Body of pancreas (tissue), 4 donors: ENCODE results near the gene GAL3ST1. TPM values are rescaled to one million over a fixed set of nuclear protein-coding genes. Genes with fewer than 3 reads are reported as not detected.
"Not testable (repeated sequence)": the region's sequence is repeated elsewhere in the genome, so short reads cannot be mapped to it uniquely, and the experiment has no call there.

Source experiments
- ATAC-seq: fragments of 150-250 bp; one replicate; pipeline ENCODE4 v1.9.1; 2016
- DNase-seq, 4 donors: peaks; one replicate each; pipeline ENCODE4 v3.0.0-alpha.2; 2019
- H3K27ac ChIP-seq, 4 donors: fragments of 200-600 bp; sonication (generic); 1 replicate in 3 of 4; 2 replicates in 1 of 4; pipeline versions ENCODE4 v1.5.1 to v1.6.1; 2016 to 2019; ENCODE audit warnings: mild to moderate bottlenecking in 1 of 4, mixed read lengths in 1 of 4, moderate library complexity in 1 of 4
- H3K27me3 ChIP-seq, 2 donors: fragments of 200-600 bp; sonication (generic); one replicate each; pipeline ENCODE4 v1.6.0; 2016; ENCODE audit warnings: mild to moderate bottlenecking in 1 of 2
- H3K36me3 ChIP-seq, 2 donors: fragments of 200-600 bp; sonication (generic); replicated peaks in 1 of 2; 2 replicates each; pipeline ENCODE4 v1.5.1; 2016; ENCODE audit warnings: low read depth in 2 of 2; ENCODE audit not compliant: insufficient read depth in 1 of 2
- H3K4me1 ChIP-seq: fragments of 200-600 bp; sonication (generic); one replicate; pipeline ENCODE4 v1.6.0; 2016
- H3K4me3 ChIP-seq, 2 donors: fragments of 200-600 bp; sonication (generic); 1 replicate in 1 of 2; 2 replicates in 1 of 2; pipeline ENCODE4 v1.5.1; 2016 to 2019
- H3K9me3 ChIP-seq, 3 donors: fragments of 200-600 bp; sonication (generic); 1 replicate in 2 of 3; 2 replicates in 1 of 3; pipeline ENCODE4 v1.5.1; 2016
- POLR2A ChIP-seq, 3 donors: fragments of 450-650 bp; IDR thresholded peaks; one replicate each; pipeline ENCODE4 v1.6.1; 2016; ENCODE audit warnings: antibody characterized with exemption in 3 of 3, mild to moderate bottlenecking in 2 of 3
- WGBS, 2 donors: methylation state at CpG; one replicate each; pipeline ENCODE4 v1.1.5; 2017; 5-methylcytosine and 5-hydroxymethylcytosine counted together
- intact Hi-C: fragments of 100-400 bp; cut with DNase I; formaldehyde crosslinking; loops from one replicate; pipeline ENCODE4 v1.15.1; 2023
- total RNA-seq, 2 donors: library from RNA; depleted of rRNA; stranded (reverse); fragments of >200 nt; gene quantifications; one replicate each; pipeline ENCODE4 v1.1.0, GENCODE V29; 2016
- TF ChIP-seq, protein P1 (sequence below), 7 experiments: fragments of 450-650 bp in 4 of 7; fragments of 200-600 bp in 3 of 7; sonication (generic) in 3 of 7; IDR thresholded peaks; one replicate each; pipeline ENCODE4 v1.5.1; 2016 to 2019; ENCODE audit warnings: antibody characterized with exemption in 7 of 7

Gene GAL3ST1, protein sequence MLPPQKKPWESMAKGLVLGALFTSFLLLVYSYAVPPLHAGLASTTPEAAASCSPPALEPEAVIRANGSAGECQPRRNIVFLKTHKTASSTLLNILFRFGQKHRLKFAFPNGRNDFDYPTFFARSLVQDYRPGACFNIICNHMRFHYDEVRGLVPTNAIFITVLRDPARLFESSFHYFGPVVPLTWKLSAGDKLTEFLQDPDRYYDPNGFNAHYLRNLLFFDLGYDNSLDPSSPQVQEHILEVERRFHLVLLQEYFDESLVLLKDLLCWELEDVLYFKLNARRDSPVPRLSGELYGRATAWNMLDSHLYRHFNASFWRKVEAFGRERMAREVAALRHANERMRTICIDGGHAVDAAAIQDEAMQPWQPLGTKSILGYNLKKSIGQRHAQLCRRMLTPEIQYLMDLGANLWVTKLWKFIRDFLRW
- 10 to 100 TPM in 1 of 2 donors, 1 to 10 TPM in 1; 3.4 to 13.8 TPM for total RNA-seq

DNA sequence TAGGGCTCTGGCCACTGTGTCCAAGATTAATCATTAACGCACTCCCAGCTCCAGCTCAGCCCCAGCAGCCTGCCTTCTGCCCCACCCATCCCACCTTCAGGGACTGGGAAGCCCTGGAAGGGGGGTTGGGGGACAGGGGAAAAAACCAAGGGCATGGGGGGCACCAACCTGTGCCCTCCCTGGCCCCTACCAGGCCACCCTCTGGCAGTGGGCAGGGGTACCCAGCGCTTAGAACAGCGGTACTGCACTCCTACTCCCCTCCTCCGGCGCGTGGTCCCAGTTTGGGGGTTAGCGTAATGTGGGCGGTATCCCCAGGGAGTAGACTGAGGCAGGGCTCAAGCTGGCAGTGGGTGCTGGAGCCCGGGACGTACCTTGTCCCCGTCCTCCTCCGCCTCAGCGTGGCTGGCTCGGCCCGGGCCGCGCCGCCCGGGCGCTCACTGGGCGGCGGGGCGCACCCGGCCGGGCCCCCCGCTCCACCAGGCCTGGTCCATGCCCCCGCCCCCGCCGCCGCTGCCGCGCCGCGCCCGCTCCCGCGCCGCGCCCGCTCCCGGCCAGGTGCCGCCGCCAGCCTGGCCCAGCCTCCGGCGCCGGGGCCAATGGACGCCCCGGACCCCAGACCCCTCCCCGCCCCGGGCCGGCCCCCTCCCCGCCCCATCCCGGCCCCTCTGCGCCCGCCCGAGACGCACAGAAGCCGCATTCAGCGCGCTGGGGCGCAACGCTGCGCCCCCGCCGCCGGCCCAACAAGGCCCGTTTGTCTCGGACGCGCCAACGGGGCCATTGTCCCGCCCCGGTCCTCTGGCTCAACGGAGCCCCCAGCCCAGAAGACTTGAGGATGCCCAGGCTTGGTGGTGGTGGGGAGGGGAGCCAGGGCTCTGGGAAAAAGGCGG is at the start of gene GAL3ST1:
TSS of gene GAL3ST1 (minus strand) at position 571 of the 887 bp plus-strand sequence. CDS start 17,273 bp downstream, outside the sequence.
- DNase-seq (peak; percentile 59 to 75 (median 72)), ATAC-seq (peak; percentile 76)
- Histone ChIP-seq H3K36me3 (peaks cover 12 to 17% of the 10 kb centered on the region in 2 donors), H3K27me3 (no peaks in the 10 kb centered on the region), H3K27ac (peak within 1 kb of the TSS; percentile 71 to 84 (median 82)), H3K4me1 (peaks cover 43% of the 10 kb centered on the region), H3K4me3 (peak within 1 kb of the TSS in 1 of 2 donors; percentile 35), H3K9me3 (no peaks in the 10 kb centered on the region)
- TF ChIP-seq, protein P1, sequence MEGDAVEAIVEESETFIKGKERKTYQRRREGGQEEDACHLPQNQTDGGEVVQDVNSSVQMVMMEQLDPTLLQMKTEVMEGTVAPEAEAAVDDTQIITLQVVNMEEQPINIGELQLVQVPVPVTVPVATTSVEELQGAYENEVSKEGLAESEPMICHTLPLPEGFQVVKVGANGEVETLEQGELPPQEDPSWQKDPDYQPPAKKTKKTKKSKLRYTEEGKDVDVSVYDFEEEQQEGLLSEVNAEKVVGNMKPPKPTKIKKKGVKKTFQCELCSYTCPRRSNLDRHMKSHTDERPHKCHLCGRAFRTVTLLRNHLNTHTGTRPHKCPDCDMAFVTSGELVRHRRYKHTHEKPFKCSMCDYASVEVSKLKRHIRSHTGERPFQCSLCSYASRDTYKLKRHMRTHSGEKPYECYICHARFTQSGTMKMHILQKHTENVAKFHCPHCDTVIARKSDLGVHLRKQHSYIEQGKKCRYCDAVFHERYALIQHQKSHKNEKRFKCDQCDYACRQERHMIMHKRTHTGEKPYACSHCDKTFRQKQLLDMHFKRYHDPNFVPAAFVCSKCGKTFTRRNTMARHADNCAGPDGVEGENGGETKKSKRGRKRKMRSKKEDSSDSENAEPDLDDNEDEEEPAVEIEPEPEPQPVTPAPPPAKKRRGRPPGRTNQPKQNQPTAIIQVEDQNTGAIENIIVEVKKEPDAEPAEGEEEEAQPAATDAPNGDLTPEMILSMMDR (IDR thresholded peaks at IDR 0.05): no peak
- peak in 1 of 3 donors; percentile 14 for TF ChIP-seq POLR2A (IDR thresholded peaks at IDR 0.05)
- intact Hi-C loops: no loop called here
- WGBS, 2 donors: 5 to 12% methylated on average over 4 to 49 of the region's 75 CpGs

DNA sequence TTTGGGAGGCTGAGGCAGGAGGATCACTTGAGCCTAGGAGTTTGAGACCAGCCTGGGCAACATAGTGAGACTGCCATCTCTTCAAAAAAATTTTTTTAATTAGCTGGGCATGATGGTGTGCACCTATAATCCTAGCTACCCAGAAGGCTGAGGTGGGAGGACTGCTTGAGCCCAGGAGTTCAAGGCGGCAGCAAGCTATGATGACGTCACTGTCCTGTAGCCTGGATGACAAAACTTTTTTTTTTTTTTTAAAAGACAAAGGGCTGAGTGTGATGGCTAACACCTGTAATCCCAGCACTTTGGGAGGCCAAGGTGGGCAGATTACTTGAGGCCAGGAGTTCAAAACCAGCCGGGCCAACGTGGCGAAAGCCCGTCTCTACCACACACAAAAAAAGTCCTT is 45.4 kb upstream of the GAL3ST1 start:
- H3K36me3 ChIP-seq, ATAC-seq, DNase-seq, intact Hi-C loops, H3K27me3 ChIP-seq, H3K4me1 ChIP-seq, H3K9me3 ChIP-seq, H3K4me3 ChIP-seq, H3K27ac ChIP-seq: not testable (repeated sequence)
- 94 to 98% methylated on average over 6 of the region's 6 CpGs for WGBS, 2 donors

DNA sequence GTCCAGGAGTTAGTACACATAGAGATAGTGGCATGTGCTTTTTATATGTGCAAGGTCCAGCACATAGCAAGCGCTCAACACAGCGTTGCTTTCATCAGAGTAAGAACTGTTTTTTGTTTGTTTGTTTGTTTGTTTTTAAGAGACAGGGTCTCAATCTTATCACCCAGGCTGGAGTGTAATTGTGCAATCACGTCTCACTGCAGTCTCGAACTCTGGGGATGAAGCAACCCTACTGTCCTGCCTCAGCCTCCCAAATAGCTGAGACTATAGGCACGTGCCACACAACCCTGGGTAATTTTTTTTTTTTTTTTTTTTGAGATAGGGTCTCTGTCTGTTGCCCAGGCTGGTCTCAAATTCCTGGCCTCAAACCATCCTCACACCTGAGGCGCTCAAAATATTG is 43.4 kb upstream of the GAL3ST1 start:
- no peaks in the 10 kb centered on the region for H3K9me3 ChIP-seq
- TF ChIP-seq, protein P1 (IDR thresholded peaks at IDR 0.05): no peak
- no peak for TF ChIP-seq POLR2A (IDR thresholded peaks at IDR 0.05)
- H3K4me3 ChIP-seq: no peak overlapping the region
- ATAC-seq (no peak), DNase-seq (no peak)
- no peaks in the 10 kb centered on the region for H3K27me3 ChIP-seq
- no peak overlapping the region for H3K27ac ChIP-seq
- intact Hi-C loops: no loop called here
- WGBS, 2 donors: 83 to 84% methylated on average over 6 of the region's 6 CpGs
- no peaks in the 10 kb centered on the region for H3K4me1 ChIP-seq
- no peaks in the 10 kb centered on the region for H3K36me3 ChIP-seq

DNA sequence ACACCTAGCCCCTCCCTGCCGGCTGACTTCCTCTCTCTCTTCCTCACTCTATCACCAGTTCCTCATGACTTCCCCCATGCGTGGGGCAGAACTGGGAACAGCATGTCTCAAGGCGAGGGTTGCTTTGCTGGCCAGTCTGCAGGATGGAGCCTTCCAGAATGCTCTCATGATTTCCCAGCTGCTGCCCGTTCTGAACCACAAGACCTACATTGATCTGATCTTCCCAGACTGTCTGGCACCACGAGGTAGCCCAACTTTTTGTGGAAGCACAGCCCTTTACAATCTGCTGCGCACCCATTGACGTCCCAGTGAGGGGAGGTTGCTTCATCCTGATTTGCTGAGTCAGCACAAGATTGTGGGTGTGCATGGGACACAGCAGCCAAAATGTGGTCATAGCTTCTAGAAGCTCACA is 41.1 kb upstream of the GAL3ST1 start:
- Histone ChIP-seq H3K27ac (no peak overlapping the region), H3K9me3 (no peaks in the 10 kb centered on the region), H3K4me3 (no peak overlapping the region), H3K4me1 (no peaks in the 10 kb centered on the region), H3K27me3 (no peaks in the 10 kb centered on the region), H3K36me3 (no peaks in the 10 kb centered on the region)
- DNase-seq (peak in 1 of 4 donors; percentile 63), ATAC-seq (no peak)
- intact Hi-C loops: no loop called here
- no peak for TF ChIP-seq POLR2A (IDR thresholded peaks at IDR 0.05)
- TF ChIP-seq, protein P1 (IDR thresholded peaks at IDR 0.05): no peak
- WGBS, 2 donors: 74 to 86% methylated on average over 4 to 7 of the region's 7 CpGs

DNA sequence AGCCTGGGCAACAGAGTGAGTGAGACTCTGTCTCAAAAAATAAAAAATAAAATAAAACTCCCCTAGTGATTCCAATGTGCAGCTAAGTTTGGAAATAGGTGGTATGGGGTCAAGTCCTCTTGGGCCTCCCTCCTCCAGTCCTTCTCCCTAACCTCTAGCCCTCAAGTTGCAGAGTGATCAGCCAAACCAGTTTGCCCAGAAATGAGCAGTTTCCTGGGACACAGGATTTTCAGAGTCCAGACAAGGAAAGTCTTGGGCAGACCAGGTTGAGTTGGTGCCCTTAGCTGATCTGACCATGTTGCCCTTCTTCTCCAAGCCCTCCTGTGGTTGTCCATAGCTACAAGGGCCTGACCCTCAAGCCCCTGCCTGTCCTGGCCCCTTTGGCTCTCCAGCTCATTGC is 40.4 kb upstream of the GAL3ST1 start:
- intact Hi-C loops: no loop called here

More for the DNA sequence above, 40.4 kb upstream of the GAL3ST1 start:
- no peaks in the 10 kb centered on the region for H3K9me3 ChIP-seq
- no peak for DNase-seq
- H3K4me3 ChIP-seq: no peak overlapping the region
- no peak for TF ChIP-seq POLR2A (IDR thresholded peaks at IDR 0.05)
- TF ChIP-seq, protein P1 (IDR thresholded peaks at IDR 0.05): no peak
- H3K27ac ChIP-seq: no peak overlapping the region
- no peaks in the 10 kb centered on the region for H3K4me1 ChIP-seq
- no peak for ATAC-seq
- no peaks in the 10 kb centered on the region for H3K36me3 ChIP-seq
- H3K27me3 ChIP-seq: no peaks in the 10 kb centered on the region
